NCI-H82 treated with DMSO at 0.1 percent for 48 hours (cell line): Measurements from ENCODE around the gene GAA.
"Not testable (repeated sequence)": the region's sequence is repeated elsewhere in the genome, so short reads cannot be mapped to it uniquely, and the experiment has no call there.

Experiments
- DNase-seq: peaks from one replicate; lab custom pipeline; 2025; ENCODE audit not compliant: unreplicated experiment; lab: John Stamatoyannopoulos, UW

GAA gene

DNA sequence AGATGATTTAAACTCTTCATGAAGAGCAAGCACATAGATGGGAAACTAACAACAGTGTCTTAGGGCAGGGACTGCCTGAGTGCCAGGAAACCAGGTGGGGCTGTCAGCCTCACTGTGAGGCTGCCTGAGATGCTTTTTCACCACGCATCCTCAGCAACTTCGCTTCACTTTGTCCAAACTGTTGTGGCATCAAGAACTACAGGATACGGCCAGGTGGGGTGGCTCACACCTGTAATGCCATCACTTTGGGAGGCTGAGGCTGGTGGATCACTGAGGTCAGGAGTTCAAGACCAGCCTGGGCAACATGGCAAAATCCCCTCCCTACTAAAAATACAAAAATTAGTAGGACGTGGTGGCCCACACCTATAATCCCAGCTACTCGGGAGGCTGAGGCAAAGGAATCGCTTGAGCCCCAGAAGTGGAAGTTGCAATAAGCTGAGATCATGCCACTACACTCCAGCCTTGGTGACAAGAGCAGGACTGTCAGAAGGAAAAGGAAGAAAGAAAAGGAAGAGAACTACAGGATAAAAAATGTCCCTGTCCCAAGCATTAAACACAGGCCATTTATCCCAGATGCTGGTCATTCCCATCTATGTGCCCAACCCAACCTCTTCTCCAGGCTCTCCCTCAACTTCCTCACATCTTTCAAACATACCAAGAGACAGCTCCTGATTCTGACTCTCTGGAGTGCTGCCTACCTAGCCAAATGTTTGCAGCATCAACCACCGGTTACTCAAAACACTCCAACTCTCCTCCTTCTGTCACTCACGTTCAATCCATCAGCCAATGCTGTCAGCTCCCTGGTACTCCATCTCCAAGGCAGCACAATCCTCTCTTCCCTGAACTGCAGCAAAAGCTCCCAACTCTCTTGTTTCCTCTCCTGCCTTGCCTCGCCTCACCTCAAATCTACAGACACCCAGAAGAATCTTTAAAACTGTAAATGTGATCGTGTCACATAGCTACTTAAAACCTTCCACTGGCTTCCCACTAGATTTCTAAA is 44.0 kb downstream of the GAA start:
- no peak for DNase-seq

DNA sequence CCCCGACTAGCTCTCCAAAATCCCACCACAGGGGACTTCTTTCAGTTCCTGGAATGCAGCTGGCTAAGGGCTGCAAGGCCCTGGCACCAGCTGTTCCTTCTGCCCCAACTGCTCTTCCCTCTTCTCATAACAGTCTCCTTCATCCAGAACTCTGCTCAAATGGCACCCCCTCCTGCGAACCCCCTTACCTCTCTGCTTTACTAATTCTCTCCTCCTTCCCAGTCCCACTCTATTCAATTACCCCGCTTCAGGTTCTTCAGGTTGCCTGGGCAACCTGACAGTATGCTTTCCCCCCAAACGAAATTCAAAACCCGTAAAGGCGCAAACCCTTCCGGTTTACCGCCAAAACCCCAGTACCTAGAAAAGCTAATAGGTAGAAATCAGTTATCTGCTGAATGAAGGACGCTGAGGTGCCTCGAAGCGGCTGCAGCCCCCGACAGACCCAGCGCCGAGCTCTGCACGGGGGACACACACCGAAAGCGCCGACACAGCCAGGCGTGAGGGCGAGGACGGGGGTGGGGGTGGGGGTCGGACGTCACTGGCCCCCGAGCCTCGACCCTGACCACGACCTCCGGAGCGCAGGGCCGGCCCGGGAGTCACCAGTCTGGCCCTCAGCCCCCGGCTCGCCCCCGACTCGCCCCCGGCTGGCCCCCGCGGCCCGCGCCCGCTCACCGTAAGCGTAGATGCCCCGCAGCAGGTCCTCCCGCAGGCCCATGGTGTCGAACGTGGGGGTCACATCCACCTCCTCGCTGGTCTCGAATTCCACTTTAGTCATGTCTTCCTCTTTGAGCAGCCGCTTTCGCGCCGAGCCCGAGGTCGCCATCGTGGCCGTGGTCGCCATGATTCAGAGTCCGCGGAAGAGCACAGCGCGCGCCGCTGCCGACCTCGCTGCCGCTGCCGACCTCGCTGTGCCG is 45.0 kb downstream of the GAA start:
- DNase-seq = no peak

DNA sequence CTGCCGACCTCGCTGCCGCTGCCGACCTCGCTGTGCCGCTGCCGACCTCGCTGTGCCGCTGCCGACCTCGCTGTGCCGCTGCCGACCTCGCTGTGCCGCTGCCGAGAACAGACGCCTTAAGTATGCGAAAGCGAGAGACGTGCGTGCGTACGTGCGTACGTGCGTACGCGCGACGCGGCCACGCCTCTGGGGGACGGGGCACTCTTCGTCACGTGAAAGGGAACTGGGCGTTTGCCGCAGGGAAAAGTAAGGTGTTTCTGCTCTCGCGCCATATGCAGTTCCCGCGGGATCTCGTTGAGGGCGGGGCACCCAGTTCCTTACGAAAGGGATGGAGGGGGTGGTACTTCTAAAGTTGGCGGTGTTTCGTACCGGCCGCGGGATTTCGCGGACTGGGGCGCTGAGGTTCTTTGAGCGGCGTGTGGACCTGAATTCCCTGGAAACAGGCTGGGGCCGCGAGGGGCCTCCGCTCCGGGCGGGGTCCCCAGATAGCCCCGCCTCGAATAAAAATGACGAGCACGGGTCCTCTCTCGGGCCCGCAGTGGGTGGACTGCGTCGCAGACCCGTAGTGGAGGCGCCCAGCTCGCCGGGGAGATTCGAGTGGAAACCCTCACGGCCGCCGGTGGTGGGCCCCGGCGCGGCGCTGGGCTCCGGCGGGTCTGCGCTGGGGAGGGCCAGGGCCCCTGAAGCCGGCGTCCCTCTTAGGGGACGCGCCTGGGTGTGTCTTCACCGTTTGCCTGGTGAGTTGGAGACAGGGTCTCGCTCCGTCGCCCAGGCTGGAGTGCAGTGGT is 45.8 kb downstream of the GAA start, which contains the start of gene EIF4A3:
Gene EIF4A3, minus strand, starts transcription at position 94 of the 788 bp plus-strand sequence. CDS start 167 bp downstream, outside the sequence.
- DNase-seq = peak; percentile 97

DNA sequence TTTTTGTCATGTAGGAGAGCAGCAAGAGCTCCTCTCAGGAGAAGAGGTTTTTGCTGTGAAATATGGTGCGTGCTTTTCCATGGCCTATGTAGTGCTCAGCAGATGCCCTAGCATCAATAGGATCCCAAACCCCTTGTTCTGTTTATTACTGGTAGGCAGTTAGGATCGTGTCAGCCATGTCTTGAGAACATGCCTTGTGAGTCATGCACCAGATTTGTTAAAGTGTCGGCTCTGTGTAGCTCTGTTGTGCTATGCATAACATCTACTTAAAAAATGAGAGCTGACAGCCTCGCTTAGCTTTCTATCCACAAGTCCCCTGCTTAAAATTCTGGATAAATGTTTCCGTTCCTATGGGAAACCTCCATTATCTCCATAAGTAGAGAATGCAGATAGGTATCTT is 50.0 kb downstream of the GAA start:
- DNase-seq = no peak

DNA sequence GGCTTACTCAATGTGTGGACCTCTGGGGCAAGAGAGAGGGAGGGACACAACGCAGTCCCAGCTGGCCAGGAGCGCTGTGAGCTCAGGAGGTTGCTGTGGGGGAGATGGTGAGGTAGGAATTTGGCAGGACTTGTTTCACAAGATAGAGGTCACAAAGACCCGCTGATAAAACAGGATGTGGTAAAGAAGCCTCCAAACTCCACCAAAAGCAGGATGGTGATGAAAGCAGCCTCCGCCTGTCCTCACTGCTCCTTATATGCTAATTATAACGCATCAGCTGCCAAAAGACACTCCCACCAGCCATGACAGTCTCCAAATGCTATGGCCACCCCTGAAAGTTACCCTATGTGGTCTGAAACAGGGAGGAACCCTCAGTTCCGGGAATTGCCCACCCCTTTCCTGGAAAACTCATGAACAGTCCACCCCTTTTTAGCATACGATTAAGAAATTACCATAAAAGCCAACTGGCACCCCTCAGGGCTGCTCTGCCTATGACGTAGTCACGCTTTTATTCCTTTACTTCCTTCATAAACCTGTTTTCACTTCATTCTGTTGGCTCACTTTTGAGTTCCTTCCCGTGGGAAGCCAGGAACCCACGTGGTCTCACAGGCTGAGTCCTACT is 50.8 kb downstream of the GAA start:
- DNase-seq = no peak

DNA sequence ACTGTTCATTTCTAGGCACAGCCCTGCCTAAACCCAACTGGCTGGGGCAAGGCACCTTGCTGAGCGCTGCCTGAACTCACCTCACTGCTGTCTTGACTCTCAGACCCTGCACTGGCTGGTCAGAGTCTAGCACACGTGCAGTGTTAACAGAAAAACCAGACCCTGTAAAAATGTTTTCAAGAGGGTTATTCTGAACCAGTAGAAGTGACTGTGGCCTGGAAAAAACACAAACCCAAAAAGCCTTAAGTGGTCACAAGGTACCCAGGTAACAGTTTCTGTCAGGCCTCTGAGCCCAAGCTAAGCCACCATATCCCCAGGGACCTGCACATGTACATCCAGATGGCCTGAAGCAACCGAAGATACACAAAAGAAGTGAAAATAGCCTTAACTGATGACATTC is 51.6 kb downstream of the GAA start:
- peak; percentile 38 for DNase-seq

DNA sequence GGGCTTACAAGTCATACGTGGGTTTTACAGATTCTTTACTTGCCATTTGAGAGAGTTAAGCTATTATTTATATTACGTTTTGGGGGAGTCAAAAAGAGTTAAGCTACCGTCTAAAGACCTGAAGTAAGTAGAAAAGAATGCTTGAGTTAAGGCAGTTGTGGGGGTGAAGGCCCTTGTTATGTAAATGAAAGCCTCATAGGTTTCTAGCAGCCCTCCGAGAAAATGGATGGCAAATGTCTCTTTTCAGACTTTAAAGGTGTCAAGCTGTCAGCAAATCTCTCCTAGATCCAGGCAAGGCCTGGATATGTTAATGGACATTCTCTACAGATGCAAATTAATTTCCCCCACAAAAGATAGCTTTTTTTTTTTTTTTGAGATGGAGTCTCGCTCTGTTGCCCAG is 52.8 kb downstream of the GAA start:
- DNase-seq = no peak

DNA sequence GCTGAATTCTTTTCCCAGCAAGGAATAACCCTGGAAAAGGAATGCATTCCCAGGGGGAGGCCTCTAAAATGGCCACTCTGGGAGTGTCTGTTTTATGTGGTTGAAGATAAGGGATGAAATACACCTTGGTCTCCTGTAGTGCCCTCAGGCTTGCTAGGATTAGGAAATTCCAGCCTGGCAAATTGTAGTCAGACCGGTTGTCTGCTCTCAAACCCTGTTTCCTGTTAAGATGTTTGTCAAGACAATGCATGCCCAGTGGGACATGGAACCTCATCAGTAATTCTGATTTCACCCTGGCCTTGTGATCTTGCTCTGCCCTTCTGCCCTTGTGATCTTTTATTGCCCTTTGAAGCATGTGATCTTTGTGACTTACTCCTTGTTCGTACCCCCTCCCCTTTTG is 54.2 kb downstream of the GAA start:
- not testable (repeated sequence) for DNase-seq

DNA sequence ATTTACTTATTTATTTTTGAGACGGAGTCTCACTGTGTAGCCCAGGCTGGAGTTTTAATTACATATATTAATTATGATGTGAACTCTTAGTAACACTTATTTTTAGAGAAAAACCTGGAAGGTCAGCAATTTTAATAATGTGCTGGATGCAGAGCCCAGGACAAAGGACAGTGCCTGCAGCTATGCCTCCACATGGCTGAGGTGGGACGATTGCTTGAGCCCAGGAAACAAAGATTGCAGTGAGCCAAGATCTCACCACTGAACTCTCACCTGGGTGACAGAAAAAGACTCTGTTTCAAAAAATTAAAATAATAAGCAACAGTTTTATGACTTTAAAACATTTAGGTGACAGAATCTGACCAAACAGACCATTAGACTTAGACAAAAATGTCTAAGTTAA is 57.5 kb downstream of the GAA start:
- DNase-seq = no peak

DNA sequence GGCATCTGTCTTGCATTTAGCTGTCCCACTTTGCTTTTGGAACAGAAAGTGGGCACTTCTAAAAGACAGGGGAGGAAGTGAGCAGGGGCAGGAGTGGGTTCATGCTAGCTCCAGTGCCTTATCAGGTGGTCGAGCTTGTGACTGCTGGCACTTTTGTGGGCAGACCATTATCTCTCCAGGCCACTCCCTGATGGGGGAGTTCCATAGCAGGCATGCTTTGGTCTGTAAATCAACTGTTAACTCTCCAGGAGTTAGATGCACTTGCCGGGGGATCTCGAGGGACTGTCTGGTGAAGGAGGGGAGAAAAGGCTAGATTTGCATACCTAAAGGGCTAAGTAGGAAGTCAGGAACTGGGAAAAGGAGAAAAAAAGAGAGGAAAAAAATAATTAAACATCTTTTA is 59.2 kb downstream of the GAA start:
- DNase-seq = no peak

DNA sequence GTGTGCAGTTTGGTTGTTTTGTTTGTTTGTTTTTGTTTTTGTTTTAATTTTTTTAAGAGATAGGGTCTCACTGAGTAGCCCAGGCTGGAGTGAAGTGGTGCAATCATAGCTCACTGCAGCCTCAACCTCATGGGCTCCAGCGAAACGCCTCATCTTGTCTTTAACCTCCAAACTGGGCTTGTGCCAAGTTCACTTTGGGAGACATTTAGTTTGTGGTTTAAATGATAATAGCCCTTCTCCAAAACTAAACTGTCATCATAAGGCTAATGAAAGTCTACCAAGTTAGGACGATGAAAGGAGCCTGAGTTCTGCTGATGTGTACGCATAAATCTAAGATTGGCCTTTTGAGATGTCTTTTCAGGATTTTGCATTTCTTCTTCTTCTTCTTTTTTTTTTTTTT is 62.0 kb downstream of the GAA start:
- no peak for DNase-seq

DNA sequence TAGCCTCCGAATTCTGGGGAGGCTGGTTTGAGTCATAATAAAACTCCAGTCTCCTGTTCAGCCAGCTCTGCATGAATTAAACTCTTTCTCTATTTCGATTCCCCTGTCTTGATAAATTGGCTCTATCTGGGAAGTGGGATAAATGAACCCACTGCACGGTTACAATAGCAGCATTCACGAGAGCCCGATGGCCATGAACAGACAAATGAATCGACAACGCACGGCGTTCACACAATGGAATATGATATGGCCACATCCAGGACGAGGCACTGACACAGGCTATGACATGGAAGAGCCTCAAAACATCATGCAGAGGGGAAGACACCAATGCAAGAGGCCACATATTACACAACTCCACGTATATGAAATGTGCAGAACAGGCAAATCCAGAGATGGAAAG is 62.8 kb downstream of the GAA start:
- no peak for DNase-seq

DNA sequence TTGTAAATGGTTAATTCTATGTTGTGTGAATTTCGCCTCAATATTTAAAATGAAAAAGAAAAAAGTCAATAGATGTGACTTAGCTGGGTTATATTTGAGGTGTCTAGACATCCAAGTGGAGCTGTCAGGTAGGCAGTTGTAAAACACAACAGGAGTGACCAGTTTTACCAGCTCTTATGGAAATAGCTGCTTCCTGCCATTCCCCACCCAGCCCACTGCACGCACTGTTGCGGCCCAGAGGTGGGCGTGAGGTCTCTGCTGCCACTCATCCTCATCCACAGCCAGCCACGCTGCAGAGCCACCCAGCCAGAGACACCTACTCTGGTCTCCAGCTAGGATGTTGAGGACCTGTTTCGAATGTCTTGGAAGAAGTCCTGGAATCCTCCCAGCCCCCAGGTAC is 65.1 kb downstream of the GAA start:
- no peak for DNase-seq

DNA sequence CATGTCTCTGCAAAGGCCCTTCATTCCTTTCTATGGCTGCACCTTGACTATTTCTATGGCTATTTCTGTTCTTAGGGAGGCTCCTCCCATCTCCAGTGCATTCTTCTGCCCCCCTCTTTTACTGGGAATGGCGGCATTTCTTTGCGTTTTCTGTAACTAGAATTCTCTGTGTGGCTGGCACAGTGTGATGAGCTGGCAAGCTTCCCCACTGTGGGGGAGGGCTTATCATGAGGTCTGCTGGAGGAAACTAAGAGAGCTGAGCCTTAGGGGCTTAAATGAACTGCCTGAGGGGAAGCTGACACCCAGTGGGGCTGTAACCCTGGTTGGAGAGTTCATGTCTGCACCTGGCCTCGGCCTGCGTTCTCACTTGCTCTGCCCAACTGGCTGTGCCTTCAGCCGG is 67.0 kb downstream of the GAA start:
- no peak for DNase-seq

DNA sequence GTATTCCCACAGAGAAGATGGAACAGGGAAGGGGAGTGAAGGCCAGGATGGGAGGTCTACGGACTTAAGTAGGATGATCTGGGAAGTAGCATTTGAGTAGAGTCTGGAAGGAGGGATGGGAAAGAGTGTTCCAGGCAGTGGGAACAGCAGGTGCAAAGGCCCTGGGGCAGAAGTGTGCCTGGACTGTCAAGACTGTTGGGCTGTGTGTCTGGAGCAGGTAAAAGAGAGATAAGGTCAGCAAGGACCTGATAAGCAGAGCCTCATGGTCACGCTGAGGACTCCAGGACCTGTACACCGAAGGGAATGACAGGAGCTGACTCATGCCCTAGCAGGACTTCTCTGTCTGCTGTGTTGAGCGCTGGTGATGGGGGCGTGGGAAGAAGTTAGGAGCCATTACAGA is 67.7 kb downstream of the GAA start:
- DNase-seq = no peak
